Hematopoietic multipotent progenitor cell treated with erythropoietin and hydrocortisone succinate and interleukin-3 and kit ligand, for 15 days (in vitro differentiated cells): ENCODE measurements around the gene LHPP.

ENCODE experiments used
- DNase-seq: peaks from one replicate; pipeline ENCODE4 v3.0.0-alpha.2; 2015; ENCODE audit warnings: low spot score

The LHPP gene

GRCh38 chr10:124595143-124595883 lies 133.7 kb downstream of the LHPP start:
- no peak for DNase-seq

GRCh38 chr10:124596116-124596785 lies 134.6 kb downstream of the LHPP start:
- no peak for DNase-seq

GRCh38 chr10:124596962-124597845 lies 135.6 kb downstream of the LHPP start:
- DNase-seq, result no peak

- no peak for DNase-seq
Measured at GRCh38 chr10:124597846-124598165, 136.2 kb downstream of the LHPP start.

GRCh38 chr10:124598196-124598595 lies 136.6 kb downstream of the LHPP start:
- DNase-seq, result no peak

- no peak for DNase-seq
Measured at GRCh38 chr10:124598773-124599587, 137.4 kb downstream of the LHPP start.

GRCh38 chr10:124599588-124600050 lies 138.0 kb downstream of the LHPP start:
- no peak for DNase-seq

GRCh38 chr10:124600051-124600880 lies 138.6 kb downstream of the LHPP start:
- DNase-seq, result no peak

GRCh38 chr10:124601016-124601415 lies 139.4 kb downstream of the LHPP start:
- no peak for DNase-seq

- DNase-seq, result no peak
Measured at GRCh38 chr10:124601431-124602120, 140.0 kb downstream of the LHPP start.

- DNase-seq, result no peak
Measured at GRCh38 chr10:124602121-124602561, 140.5 kb downstream of the LHPP start.

- no peak for DNase-seq
Measured at GRCh38 chr10:124602646-124603365, 141.2 kb downstream of the LHPP start.

- no peak for DNase-seq
Measured at GRCh38 chr10:124603376-124604213, 142.0 kb downstream of the LHPP start.

GRCh38 chr10:124604214-124605000 lies 142.8 kb downstream of the LHPP start:
- DNase-seq, result no peak

- DNase-seq, result no peak
Measured at GRCh38 chr10:124605001-124605370, 143.4 kb downstream of the LHPP start.

- no peak for DNase-seq
Measured at GRCh38 chr10:124605481-124605855, 143.8 kb downstream of the LHPP start.

GRCh38 chr10:124605856-124606812 lies 144.5 kb downstream of the LHPP start:
- no peak for DNase-seq
